ENCODE results near the gene SDK1. TPM values are rescaled to one million over a fixed set of nuclear protein-coding genes. Genes with fewer than 3 reads are reported as not detected.

SDK1 gene
- total RNA-seq, 1 donor from 2014 or later = 10.9 TPM

- Mint-ChIP-seq H3K27me3 (ENCODE audit: low read depth) (no peaks in the 10 kb centered on the region), H3K27ac (ENCODE audit: unreplicated experiment) (no peak overlapping the region), H3K4me1 (ENCODE audit: low read depth) (no peaks in the 10 kb centered on the region), H3K4me3 (ENCODE audit: unreplicated experiment) (no peak overlapping the region), H3K36me3 (ENCODE audit: low read depth) (peaks cover 12% of the 10 kb centered on the region), H3K9me3 (ENCODE audit: low read depth) (no peaks in the 10 kb centered on the region)
- no peak for DNase-seq (ENCODE audit: low spot score)
- TF ChIP-seq CTCF (IDR thresholded peaks at IDR 0.05) = no peak
These were observed 778.3 kb downstream of the SDK1 start for GRCh38 chr7:4079366-4079765.

GRCh38 chr7:4079956-4080355 lies 778.9 kb downstream of the SDK1 start:
- no peak for DNase-seq (ENCODE audit: low spot score)
- Mint-ChIP-seq H3K27ac (ENCODE audit: unreplicated experiment) (no peak overlapping the region), H3K4me1 (ENCODE audit: low read depth) (no peaks in the 10 kb centered on the region), H3K36me3 (ENCODE audit: low read depth) (peaks cover 12% of the 10 kb centered on the region), H3K4me3 (ENCODE audit: unreplicated experiment) (no peak overlapping the region), H3K9me3 (ENCODE audit: low read depth) (no peaks in the 10 kb centered on the region), H3K27me3 (ENCODE audit: low read depth) (no peaks in the 10 kb centered on the region)
- TF ChIP-seq CTCF (IDR thresholded peaks at IDR 0.05) = no peak

- Mint-ChIP-seq H3K4me1 (ENCODE audit: low read depth) (no peaks in the 10 kb centered on the region), H3K9me3 (ENCODE audit: low read depth) (no peaks in the 10 kb centered on the region), H3K4me3 (ENCODE audit: unreplicated experiment) (no peak overlapping the region), H3K36me3 (ENCODE audit: low read depth) (peaks cover 12% of the 10 kb centered on the region), H3K27me3 (ENCODE audit: low read depth) (no peaks in the 10 kb centered on the region), H3K27ac (ENCODE audit: unreplicated experiment) (no peak overlapping the region)
- no peak for DNase-seq (ENCODE audit: low spot score)
- TF ChIP-seq CTCF (IDR thresholded peaks at IDR 0.05) = no peak
These were observed 779.9 kb downstream of the SDK1 start for GRCh38 chr7:4080954-4081353.

- no peak for TF ChIP-seq CTCF (IDR thresholded peaks at IDR 0.05)
- Mint-ChIP-seq H3K4me3 (ENCODE audit: unreplicated experiment) (no peak overlapping the region), H3K4me1 (ENCODE audit: low read depth) (no peaks in the 10 kb centered on the region), H3K36me3 (ENCODE audit: low read depth) (peaks cover 6% of the 10 kb centered on the region), H3K27me3 (ENCODE audit: low read depth) (no peaks in the 10 kb centered on the region), H3K27ac (ENCODE audit: unreplicated experiment) (no peak overlapping the region), H3K9me3 (ENCODE audit: low read depth) (no peaks in the 10 kb centered on the region)
- no peak for DNase-seq (ENCODE audit: low spot score)
These were observed 782.5 kb downstream of the SDK1 start for GRCh38 chr7:4083513-4083912.

- H3K4me1 Mint-ChIP-seq (ENCODE audit: low read depth) = no peaks in the 10 kb centered on the region
- H3K27ac Mint-ChIP-seq (ENCODE audit: unreplicated experiment) = no peak overlapping the region
- H3K4me3 Mint-ChIP-seq (ENCODE audit: unreplicated experiment) = no peak overlapping the region
- no peak for TF ChIP-seq CTCF (IDR thresholded peaks at IDR 0.05)
- H3K9me3 Mint-ChIP-seq (ENCODE audit: low read depth) = no peaks in the 10 kb centered on the region
- DNase-seq (ENCODE audit: low spot score) = no peak
- no peaks in the 10 kb centered on the region for H3K27me3 Mint-ChIP-seq (ENCODE audit: low read depth)
- H3K36me3 Mint-ChIP-seq (ENCODE audit: low read depth) = peaks cover 8% of the 10 kb centered on the region
These were observed 783.2 kb downstream of the SDK1 start for GRCh38 chr7:4084271-4084670.

All from chondrocyte (in vitro differentiated cells).